ENCODE data around the gene OR13A1.
"Not testable (repeated sequence)": the region's sequence is repeated elsewhere in the genome, so short reads cannot be mapped to it uniquely, and the experiment has no call there.

OR13A1 gene

GRCh38 chr10:45282061-45282460, 33.3 kb downstream of the OR13A1 start:
- DNase-seq, result no peak

GRCh38 chr10:45280113-45280760, 35.2 kb downstream of the OR13A1 start:
- no peak for DNase-seq

DNA sequence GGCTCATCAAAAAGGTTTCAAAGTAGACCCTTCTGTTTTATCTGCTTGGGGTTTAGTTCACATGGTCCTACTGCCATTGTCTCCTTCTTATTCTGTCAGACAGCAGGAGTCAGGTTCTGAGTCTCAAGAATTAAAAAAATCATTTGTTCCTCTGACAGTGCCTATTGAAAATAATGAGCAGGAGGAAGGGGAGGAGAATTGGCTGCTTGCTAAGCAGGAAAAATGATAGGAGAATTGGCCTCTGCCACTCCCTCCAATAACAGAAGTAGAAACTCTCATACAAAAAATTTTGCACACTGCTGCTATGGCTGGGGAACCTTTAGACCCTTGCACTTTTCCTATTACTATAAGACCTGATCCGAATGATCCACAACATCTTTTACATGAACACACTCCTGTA, 35.7 kb downstream of the OR13A1 start:
- no peak for DNase-seq

DNA sequence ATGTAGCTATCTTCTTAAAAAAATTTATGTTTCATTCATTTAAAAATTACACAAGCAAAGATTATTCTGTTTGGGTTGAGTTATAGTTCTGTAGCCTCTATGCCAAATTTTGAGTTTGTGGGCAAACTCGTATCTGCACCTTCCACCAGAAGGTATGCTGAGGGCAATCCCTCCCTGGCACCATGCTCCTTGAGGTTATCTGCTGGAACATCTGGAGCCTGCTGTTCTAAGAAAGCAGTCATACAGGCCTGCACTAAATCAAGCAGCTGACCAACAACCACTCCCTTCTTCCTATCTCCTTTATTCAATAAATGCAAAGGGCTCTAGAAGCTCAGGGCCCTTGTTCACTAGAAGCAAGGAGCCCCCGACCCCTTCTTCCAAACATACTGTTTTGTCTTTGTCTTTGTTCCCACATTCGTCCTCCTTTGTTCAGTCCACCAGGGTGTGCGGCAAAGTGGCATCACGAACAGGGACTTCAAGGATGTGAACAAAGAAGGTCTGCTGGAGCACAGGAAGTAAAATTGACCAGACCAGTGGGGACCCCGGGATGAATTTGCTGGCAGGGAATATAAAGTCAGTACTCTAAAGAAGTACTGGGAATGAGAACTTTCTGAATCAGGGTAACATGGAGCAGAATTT, 36.4 kb downstream of the OR13A1 start:
- no peak for DNase-seq

GRCh38 chr10:45276146-45276545, 39.3 kb downstream of the OR13A1 start:
- DNase-seq, result not testable (repeated sequence)

DNA sequence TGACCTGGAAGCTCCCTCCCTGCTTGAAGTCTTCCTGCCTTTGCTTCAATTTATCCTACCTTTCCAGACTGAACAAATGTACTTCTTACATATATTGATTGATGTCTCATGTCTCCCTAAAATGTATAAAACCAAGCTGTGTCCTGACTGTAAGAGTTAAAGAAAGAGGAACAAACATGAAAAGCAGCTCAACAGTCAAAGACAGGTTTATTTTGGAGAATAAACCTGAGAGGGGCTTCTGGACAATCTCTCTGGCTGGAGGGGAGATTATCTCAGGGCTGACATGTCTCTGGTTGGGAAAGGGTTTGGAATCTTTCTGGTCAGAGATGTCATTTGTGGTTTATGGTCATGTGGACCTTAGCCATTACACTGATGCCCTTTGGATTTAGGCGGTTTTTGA, 41.0 kb downstream of the OR13A1 start:
- DNase-seq, result no peak

GRCh38 chr10:45267777-45268176, 47.6 kb downstream of the OR13A1 start:
- not testable (repeated sequence) for DNase-seq

DNA sequence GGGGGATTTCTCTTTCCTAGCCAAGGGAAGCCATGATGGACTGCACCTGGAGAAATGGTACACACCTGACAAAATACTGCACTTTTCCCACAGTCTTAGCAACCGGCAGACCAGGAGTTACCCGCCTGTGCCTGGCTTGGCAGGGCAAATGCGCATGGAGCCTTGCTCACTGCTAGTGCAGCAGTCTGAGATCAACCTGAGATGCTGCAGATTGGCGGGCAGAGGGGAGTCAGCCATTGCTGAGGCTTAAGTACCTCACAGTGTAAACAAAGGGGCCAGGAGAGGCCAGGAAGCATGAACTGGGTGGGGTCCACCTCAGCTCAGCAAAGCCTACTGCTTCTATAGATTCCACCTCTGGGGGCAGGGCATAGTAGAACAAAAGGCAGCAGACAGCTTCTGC, 49.4 kb downstream of the OR13A1 start:
- no peak for DNase-seq

DNA sequence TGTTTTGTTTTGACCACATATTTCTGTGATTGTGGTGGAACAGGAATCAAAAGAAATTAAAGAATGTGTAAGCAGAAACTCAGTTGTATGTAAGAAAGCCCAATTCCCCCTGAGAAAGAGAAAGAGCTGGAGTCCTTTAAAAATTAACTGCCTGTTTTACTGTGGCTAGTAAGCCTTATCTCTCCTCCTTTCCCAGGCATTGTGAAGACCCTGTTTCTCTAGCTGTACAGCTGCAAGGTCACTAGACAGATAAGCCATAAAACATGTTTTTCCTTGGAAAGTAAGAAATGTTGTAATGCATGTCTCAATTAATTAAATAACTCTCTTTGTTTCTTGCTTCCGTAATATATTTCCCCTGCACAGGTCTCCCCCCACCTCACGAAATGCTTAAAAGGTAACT, 53.5 kb downstream of the OR13A1 start:
- DNase-seq, result no peak

GRCh38 chr10:45261243-45261775, 54.1 kb downstream of the OR13A1 start:
- no peak for DNase-seq

DNA sequence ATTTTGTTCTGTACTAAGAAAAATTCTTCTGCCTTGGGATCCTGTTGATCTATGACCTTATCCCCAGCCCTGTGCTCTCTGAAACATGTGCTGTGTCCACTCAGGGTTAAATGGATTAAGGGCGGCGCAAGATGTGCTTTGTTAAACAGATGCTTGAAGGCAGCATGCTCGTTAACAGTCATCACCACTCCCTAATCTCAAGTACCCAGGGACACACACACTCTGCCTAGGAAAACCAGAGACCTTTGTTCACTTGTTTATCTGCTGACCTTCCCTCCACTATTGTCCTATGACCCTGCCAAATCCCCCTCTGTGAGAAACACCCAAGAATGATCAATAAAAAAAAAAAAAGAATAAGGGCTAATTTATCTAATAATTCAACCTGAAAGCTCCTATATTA, 54.8 kb downstream of the OR13A1 start:
- not testable (repeated sequence) for DNase-seq

- not testable (repeated sequence) for DNase-seq
Observed at GRCh38 chr10:45259786-45260495, 55.5 kb downstream of the OR13A1 start.

GRCh38 chr10:45257600-45257999, 57.8 kb downstream of the OR13A1 start:
- DNase-seq, result no peak

DNA sequence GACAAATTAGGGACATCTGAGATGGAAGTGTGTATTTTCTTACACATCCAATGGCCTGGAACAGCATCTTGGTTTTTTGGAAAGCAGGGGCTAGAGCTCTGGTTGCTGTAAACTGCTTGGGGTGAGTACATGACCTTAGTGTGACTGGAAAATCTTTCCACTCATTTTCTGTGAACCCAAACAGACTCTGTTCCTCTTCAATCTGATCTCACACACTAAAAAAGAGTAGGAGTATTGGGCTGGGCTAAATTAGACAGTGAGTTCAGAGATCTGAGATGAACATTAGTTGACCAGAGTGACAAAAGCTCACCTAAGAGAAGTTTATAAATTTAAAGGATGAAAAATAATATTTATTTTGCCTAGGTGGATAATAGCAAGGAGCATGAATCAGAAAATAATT, 59.2 kb downstream of the OR13A1 start:
- no peak for DNase-seq

GRCh38 chr10:45255706-45256105, 59.7 kb downstream of the OR13A1 start:
- DNase-seq, result no peak

GRCh38 chr10:45254892-45255291, 60.5 kb downstream of the OR13A1 start:
- DNase-seq, result no peak

GRCh38 chr10:45253183-45253914, 62.1 kb downstream of the OR13A1 start:
- no peak for DNase-seq

Measured in right kidney (tissue), 1 donor.